ENCODE data around the gene TMEM184B. TPM values are rescaled to one million over a fixed set of nuclear protein-coding genes. Genes with fewer than 3 reads are reported as not detected.

The TMEM184B gene
- total RNA-seq, 2 donors from 2014 or later, result 76.0 to 137 TPM

- Histone ChIP-seq H3K27me3 (replicated peaks; ENCODE audit: insufficient read depth) (no peaks in the 10 kb centered on the region), H3K4me1 (replicated peaks) (peaks cover 3% of the 10 kb centered on the region), H3K4me3 (no peak overlapping the region), H3K36me3 (no peaks in the 10 kb centered on the region), H3K27ac (no peak overlapping the region), H3K9me3 (no peaks in the 10 kb centered on the region)
- intact Hi-C loops (cut with DNase I), result no loop called here
- WGBS, result 93% methylated on average over 2 of the region's 2 CpGs
- TF ChIP-seq POLR2A (IDR thresholded peaks at IDR 0.05), result no peak
- TF ChIP-seq POLR2AphosphoS5 (IDR thresholded peaks at IDR 0.05), result no peak
- TF ChIP-seq, protein P1, sequence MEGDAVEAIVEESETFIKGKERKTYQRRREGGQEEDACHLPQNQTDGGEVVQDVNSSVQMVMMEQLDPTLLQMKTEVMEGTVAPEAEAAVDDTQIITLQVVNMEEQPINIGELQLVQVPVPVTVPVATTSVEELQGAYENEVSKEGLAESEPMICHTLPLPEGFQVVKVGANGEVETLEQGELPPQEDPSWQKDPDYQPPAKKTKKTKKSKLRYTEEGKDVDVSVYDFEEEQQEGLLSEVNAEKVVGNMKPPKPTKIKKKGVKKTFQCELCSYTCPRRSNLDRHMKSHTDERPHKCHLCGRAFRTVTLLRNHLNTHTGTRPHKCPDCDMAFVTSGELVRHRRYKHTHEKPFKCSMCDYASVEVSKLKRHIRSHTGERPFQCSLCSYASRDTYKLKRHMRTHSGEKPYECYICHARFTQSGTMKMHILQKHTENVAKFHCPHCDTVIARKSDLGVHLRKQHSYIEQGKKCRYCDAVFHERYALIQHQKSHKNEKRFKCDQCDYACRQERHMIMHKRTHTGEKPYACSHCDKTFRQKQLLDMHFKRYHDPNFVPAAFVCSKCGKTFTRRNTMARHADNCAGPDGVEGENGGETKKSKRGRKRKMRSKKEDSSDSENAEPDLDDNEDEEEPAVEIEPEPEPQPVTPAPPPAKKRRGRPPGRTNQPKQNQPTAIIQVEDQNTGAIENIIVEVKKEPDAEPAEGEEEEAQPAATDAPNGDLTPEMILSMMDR (IDR thresholded peaks at IDR 0.05), result no peak
- no peak for DNase-seq (ENCODE audit: low spot score)
Measured at GRCh38 chr22:38255697-38256096, 17.1 kb downstream of the TMEM184B start.

- Histone ChIP-seq H3K36me3 (no peaks in the 10 kb centered on the region), H3K27ac (no peak overlapping the region), H3K9me3 (no peaks in the 10 kb centered on the region), H3K4me1 (replicated peaks) (no peaks in the 10 kb centered on the region), H3K27me3 (replicated peaks; ENCODE audit: insufficient read depth) (no peaks in the 10 kb centered on the region), H3K4me3 (no peak overlapping the region)
- intact Hi-C loops (cut with DNase I), result no loop called here
- TF ChIP-seq, protein P1 (IDR thresholded peaks at IDR 0.05), result no peak
- no peak for TF ChIP-seq POLR2A (IDR thresholded peaks at IDR 0.05)
- no peak for TF ChIP-seq POLR2AphosphoS5 (IDR thresholded peaks at IDR 0.05)
- 70% methylated on average over 7 of the region's 7 CpGs for WGBS
- DNase-seq (ENCODE audit: low spot score), result no peak
Measured at GRCh38 chr22:38251341-38251692, 21.5 kb downstream of the TMEM184B start.

GRCh38 chr22:38250643-38251340 is 22.0 kb downstream of the TMEM184B start:
- H3K9me3 ChIP-seq, result no peaks in the 10 kb centered on the region
- no peaks in the 10 kb centered on the region for H3K4me1 ChIP-seq (replicated peaks)
- H3K36me3 ChIP-seq, result no peaks in the 10 kb centered on the region
- no peak overlapping the region for H3K27ac ChIP-seq
- 81% methylated on average over 13 of the region's 13 CpGs for WGBS
- intact Hi-C loops (cut with DNase I), result no loop called here
- H3K27me3 ChIP-seq (replicated peaks; ENCODE audit: insufficient read depth), result no peaks in the 10 kb centered on the region
- no peak for DNase-seq (ENCODE audit: low spot score)
- no peak overlapping the region for H3K4me3 ChIP-seq
- TF ChIP-seq POLR2A (IDR thresholded peaks at IDR 0.05) (no peak), POLR2AphosphoS5 (IDR thresholded peaks at IDR 0.05) (no peak)
- TF ChIP-seq, protein P1 (IDR thresholded peaks at IDR 0.05), result no peak

GRCh38 chr22:38249803-38250642 is 22.8 kb downstream of the TMEM184B start:
- no peak for DNase-seq (ENCODE audit: low spot score)
- no peaks in the 10 kb centered on the region for H3K4me1 ChIP-seq (replicated peaks)
- no peaks in the 10 kb centered on the region for H3K9me3 ChIP-seq
- intact Hi-C loops (cut with DNase I), result no loop called here
- H3K4me3 ChIP-seq, result no peak overlapping the region
- WGBS, result 96% methylated on average over 25 of the region's 25 CpGs
- no peaks in the 10 kb centered on the region for H3K36me3 ChIP-seq
- TF ChIP-seq POLR2AphosphoS5 (IDR thresholded peaks at IDR 0.05), result no peak
- TF ChIP-seq, protein P1 (IDR thresholded peaks at IDR 0.05), result no peak
- no peak for TF ChIP-seq POLR2A (IDR thresholded peaks at IDR 0.05)
- no peak overlapping the region for H3K27ac ChIP-seq
- H3K27me3 ChIP-seq (replicated peaks; ENCODE audit: insufficient read depth), result no peaks in the 10 kb centered on the region

All from prostate gland (tissue), 2 donors.